Erythroblast (primary cell): ENCODE data around the gene DOCK3.

Experiments
- GATA1 ChIP-seq: IDR thresholded peaks from 2 replicates; pipeline ENCODE4 v1.6.1; 2011; ENCODE audit warnings: low read depth, mild to moderate bottlenecking, control low read depth, low read length, moderate library complexity
- POLR2A ChIP-seq: IDR thresholded peaks from 2 replicates; pipeline ENCODE4 v1.6.1; 2011; ENCODE audit warnings: mild to moderate bottlenecking, low read length

DNA sequence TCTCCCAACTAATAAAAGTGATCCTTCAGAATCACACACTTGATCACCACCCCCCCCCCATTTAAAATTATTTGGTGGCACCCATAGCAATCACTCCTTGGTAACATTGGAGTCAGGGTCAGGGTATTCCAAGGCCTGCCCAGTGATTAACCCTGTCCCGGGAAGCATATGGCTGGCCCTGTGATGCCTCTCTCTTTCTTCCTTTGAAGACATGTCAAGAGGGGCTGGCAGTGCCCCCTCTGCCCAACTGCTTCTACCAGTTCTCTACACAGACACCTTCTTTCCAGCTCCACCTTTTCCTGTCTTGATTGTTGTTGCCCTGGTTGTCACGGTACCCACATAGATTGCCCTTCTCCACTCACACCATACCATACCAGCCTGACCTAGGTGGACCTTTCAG lies 679.4 kb downstream of the DOCK3 start:
- no peak for TF ChIP-seq POLR2A
- TF ChIP-seq GATA1: no peak
